ENCODE measurements around the gene MRPL50. TPM values are rescaled to one million over a fixed set of nuclear protein-coding genes. Genes with fewer than 3 reads are reported as not detected.

MRPL50 gene
- total RNA-seq, 1 donor from 2014 or later = 10.2 TPM

DNA sequence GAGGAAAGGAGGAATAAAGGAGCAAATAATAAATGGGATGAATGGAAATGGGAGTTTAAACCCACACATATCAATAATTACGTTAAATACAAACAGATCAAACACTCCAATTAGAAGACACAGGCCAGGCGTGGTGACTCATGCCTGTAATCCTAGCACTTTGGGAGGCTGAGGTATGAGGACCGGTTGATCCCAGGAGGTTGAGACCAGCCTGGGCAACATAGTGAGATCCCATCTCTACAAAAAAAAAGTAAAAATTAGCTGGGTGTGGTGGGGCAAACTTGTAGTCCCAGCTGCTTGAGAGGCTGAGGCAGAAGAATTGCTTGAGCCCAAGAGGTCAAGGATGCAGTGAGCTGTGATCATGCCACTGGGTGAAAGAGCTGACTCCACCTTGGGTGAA, 17.3 kb downstream of the MRPL50 start:
- DNase-seq (ENCODE audit: low read depth) = no peak
- no peak overlapping the region for H3K4me3 ChIP-seq (ENCODE audit: low read depth, low read length)
- no peak for TF ChIP-seq CTCF (conservative IDR thresholded peaks at IDR 0.05; ENCODE audit: low read depth, low read length)

GRCh38 chr9:101380295-101380694, 18.1 kb downstream of the MRPL50 start:
- DNase-seq (ENCODE audit: low read depth) = no peak
- no peak for TF ChIP-seq CTCF (conservative IDR thresholded peaks at IDR 0.05; ENCODE audit: low read depth, low read length)
- H3K4me3 ChIP-seq (ENCODE audit: low read depth, low read length) = no peak overlapping the region

DNA sequence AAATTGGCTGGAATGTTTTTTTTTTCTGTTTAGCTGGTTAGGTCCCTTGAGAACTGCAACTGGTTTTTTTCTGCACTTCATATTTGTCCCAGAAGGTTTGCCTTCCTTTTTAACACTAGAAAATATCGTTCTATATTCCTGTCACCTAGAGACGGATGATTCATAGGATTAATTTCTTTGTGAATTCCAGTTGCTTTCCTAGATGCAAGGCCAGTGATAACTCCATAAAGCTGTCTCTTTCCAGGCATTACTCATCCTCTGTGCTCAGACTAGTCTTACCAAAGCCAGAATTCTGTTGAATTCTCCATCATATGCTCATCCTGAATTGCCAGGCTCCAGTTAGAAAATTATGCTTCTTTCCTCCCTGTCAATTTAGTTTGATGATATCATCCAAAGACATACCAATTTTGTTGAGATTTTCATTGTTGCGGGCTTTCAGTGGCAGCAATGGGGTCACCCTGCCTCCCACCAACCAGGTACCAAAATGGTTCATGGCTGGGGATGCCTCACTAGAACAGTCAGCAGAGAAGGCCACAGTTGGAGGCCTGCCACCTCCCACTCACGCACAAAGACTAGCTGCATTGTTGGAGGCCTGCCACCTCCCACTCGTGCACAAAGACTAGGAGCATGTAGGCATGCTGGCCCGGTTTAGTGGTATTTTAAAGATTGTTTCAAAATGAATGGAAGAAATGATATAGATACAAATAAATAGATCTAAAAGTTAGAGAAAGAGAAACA, 22.1 kb downstream of the MRPL50 start:
- no peak for DNase-seq (ENCODE audit: low read depth)
- TF ChIP-seq CTCF (conservative IDR thresholded peaks at IDR 0.05; ENCODE audit: low read depth, low read length) = no peak
- H3K4me3 ChIP-seq (ENCODE audit: low read depth, low read length) = no peak overlapping the region

DNA sequence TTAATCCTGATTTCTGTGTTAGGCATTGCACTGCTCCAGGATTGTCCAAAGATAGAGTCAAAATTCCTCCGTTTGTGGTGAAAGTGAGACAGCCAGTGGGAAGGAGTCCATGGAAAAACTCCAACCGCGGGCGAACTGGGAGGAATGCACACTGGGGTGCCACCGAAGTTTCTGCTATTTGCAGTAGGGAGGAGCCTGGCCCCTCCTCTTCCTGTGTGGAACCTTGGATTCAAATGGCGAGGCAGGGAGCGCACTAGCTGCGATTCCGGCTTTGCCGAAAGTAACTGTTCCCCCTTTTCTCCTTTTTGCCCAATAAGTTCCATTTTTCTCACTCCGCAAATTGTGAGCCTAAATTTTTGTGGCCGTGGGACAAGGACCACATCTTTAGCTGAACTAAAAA, 22.9 kb downstream of the MRPL50 start:
- DNase-seq (ENCODE audit: low read depth) = no peak
- H3K4me3 ChIP-seq (ENCODE audit: low read depth, low read length) = no peak overlapping the region
- no peak for TF ChIP-seq CTCF (conservative IDR thresholded peaks at IDR 0.05; ENCODE audit: low read depth, low read length)

DNA sequence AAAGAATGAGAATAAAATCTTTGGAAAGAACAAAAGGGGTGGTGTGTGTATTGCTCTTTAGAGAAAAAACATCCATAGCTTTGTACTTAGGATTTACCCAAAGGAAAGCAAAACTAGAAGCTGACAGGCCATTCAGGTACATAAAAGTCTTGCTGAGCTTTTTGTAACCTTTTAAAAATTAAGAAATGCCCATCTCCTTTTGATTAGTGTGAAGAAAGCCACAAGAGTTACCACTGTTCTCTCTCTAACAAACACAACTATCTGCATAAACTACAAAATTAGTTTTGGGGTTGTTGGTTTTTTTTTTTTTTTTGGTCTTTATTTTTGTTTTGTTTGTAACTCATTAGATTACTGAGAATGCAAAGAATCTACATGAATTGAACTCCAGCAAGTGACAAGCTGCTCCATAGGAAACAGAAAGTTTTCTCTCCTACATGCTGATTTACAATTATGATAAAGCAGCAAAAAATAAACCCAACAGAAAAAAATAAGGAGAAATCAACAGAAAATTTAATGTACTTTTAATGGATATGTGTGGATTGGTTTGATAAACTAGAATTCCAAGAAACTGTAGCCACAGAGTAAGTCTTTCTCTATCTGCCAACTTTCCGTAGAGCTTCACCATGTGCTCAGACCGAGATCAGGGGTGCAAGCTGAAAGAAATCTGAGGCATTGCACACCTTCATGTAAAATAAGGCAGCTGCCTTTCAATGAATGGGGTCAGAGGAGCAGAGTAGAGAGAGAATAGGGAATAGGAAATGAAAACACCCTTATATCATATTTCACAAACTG, 25.9 kb downstream of the MRPL50 start:
- H3K4me3 ChIP-seq (ENCODE audit: low read depth, low read length) = no peak overlapping the region
- DNase-seq (ENCODE audit: low read depth) = no peak
- no peak for TF ChIP-seq CTCF (conservative IDR thresholded peaks at IDR 0.05; ENCODE audit: low read depth, low read length)

DNA sequence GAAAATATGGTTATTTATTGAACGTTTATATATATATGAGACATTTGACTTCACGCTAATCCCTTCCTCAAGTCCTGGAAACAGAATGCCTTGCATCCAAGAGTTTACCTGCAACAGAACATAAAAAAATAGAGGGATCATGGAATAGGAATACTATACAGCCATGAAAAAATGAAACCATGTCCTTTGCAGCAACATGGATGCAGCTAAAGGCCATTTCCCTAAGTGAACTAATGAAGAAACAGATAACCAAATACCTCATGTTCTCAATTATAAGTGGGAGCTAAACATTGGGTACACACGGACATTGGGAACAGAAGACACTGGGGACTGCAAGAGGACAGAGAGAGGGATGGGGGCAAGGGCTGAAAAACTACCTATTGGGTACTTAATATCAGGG, 26.6 kb downstream of the MRPL50 start:
- H3K4me3 ChIP-seq (ENCODE audit: low read depth, low read length) = no peak overlapping the region
- no peak for DNase-seq (ENCODE audit: low read depth)
- TF ChIP-seq CTCF (conservative IDR thresholded peaks at IDR 0.05; ENCODE audit: low read depth, low read length) = no peak
